GM18498 (cell line): ENCODE data around the gene GSTP1.
"Not testable (repeated sequence)": the region's sequence is repeated elsewhere in the genome, so short reads cannot be mapped to it uniquely, and the experiment has no call there.

Source experiments
- ATAC-seq: cut with Tn5 transposase; IDR thresholded peaks from one replicate; pipeline ENCODE4 v1.9.1; 2021; ENCODE audit warnings: mild to moderate bottlenecking, moderate library complexity; ENCODE audit not compliant: unreplicated experiment

Gene GSTP1

GRCh38 chr11:67594480-67594879 is 10.9 kb downstream of the GSTP1 start:
- ATAC-seq = no peak

- ATAC-seq = no peak
Observed at GRCh38 chr11:67596753-67597300, 13.2 kb downstream of the GSTP1 start.

- not testable (repeated sequence) for ATAC-seq
Observed at GRCh38 chr11:67597458-67597857, 13.8 kb downstream of the GSTP1 start.

GRCh38 chr11:67597963-67598362 is 14.4 kb downstream of the GSTP1 start:
- ATAC-seq = not testable (repeated sequence)

- ATAC-seq = no peak
Observed at GRCh38 chr11:67599149-67599548, 15.5 kb downstream of the GSTP1 start.

- no peak for ATAC-seq
Observed at GRCh38 chr11:67600324-67601029, 16.9 kb downstream of the GSTP1 start.

- no peak for ATAC-seq
Observed at GRCh38 chr11:67601098-67601497, 17.5 kb downstream of the GSTP1 start.

GRCh38 chr11:67604119-67604518 is 20.5 kb downstream of the GSTP1 start:
- ATAC-seq = not testable (repeated sequence)

GRCh38 chr11:67604815-67605214 is 21.2 kb downstream of the GSTP1 start:
- no peak for ATAC-seq

GRCh38 chr11:67605231-67606011 is 21.8 kb downstream of the GSTP1 start:
- no peak for ATAC-seq

GRCh38 chr11:67606093-67606491 is 22.5 kb downstream of the GSTP1 start:
- ATAC-seq = no peak

- peak; percentile 96 for ATAC-seq
Observed at GRCh38 chr11:67606492-67607295, 23.1 kb downstream of the GSTP1 start, which contains the start of gene NDUFV1. Gene NDUFV1, plus strand, starts transcription at chr11:67606936. Its CDS starts 69 bp downstream, at chr11:67607005.

GRCh38 chr11:67607507-67607906 is 23.9 kb downstream of the GSTP1 start:
- ATAC-seq = no peak

GRCh38 chr11:67608486-67608885 is 24.9 kb downstream of the GSTP1 start:
- ATAC-seq = no peak

- ATAC-seq = no peak
Observed at GRCh38 chr11:67609316-67609715, 25.7 kb downstream of the GSTP1 start.

- no peak for ATAC-seq
Observed at GRCh38 chr11:67610302-67610868, 26.8 kb downstream of the GSTP1 start.

- ATAC-seq = no peak
Observed at GRCh38 chr11:67611165-67611564, 27.6 kb downstream of the GSTP1 start.

GRCh38 chr11:67611704-67612587 is 28.3 kb downstream of the GSTP1 start:
- no peak for ATAC-seq

- no peak for ATAC-seq
Observed at GRCh38 chr11:67612751-67613150, 29.1 kb downstream of the GSTP1 start.
